ENCODE data around the gene ELAVL3.
A peak's percentile ranks its signal among the peaks of the same experiment; 100 is the strongest.

ELAVL3 gene

GRCh38 chr19:11420429-11421370 is 60.1 kb downstream of the ELAVL3 start (continued):
- TF ChIP-seq ZFP30 (CRISPR knock-in tag; IDR thresholded peaks at IDR 0.05) (no peak), ZNF8 (CRISPR knock-in tag; IDR thresholded peaks at IDR 0.05) (no peak), OSR1 (CRISPR knock-in tag; IDR thresholded peaks at IDR 0.05) (no peak), CSDC2 (CRISPR knock-in tag; IDR thresholded peaks at IDR 0.05) (no peak), PATZ1 (CRISPR knock-in tag; IDR thresholded peaks at IDR 0.05; ENCODE audit: borderline replicate concordance) (no peak), ZC3H10 (CRISPR knock-in tag; IDR thresholded peaks at IDR 0.05) (no peak)

GRCh38 chr19:11418549-11419506 is 62.0 kb downstream of the ELAVL3 start, which contains the start of gene RGL3:
Gene RGL3, minus strand, starts transcription at chr19:11419314. Its CDS starts 36 bp downstream, at chr19:11419278.
- ATAC-seq: peak; percentile 89
- TF ChIP-seq GLIS3 (CRISPR knock-in tag; IDR thresholded peaks at IDR 0.05) (no peak), RARB (CRISPR knock-in tag; IDR thresholded peaks at IDR 0.05) (no peak), ZNF70 (CRISPR knock-in tag; IDR thresholded peaks at IDR 0.05) (no peak), ZNF565 (CRISPR knock-in tag; conservative IDR thresholded peaks at IDR 0.05; ENCODE audit: low read depth) (no peak), BACH2 (CRISPR knock-in tag; IDR thresholded peaks at IDR 0.05; ENCODE audit: borderline replicate concordance) (no peak), SNAI2 (CRISPR knock-in tag; IDR thresholded peaks at IDR 0.05) (no peak), PPARA (CRISPR knock-in tag; IDR thresholded peaks at IDR 0.05; ENCODE audit: borderline replicate concordance) (no peak), TSHZ2 (CRISPR knock-in tag; IDR thresholded peaks at IDR 0.05) (no peak), TOX (CRISPR knock-in tag; IDR thresholded peaks at IDR 0.05; ENCODE audit: borderline replicate concordance) (no peak), ISL1 (CRISPR knock-in tag; IDR thresholded peaks at IDR 0.05) (no peak), CSDC2 (CRISPR knock-in tag; IDR thresholded peaks at IDR 0.05) (no peak), ZFP3 (CRISPR knock-in tag; IDR thresholded peaks at IDR 0.05) (no peak), CREB5 (CRISPR knock-in tag; IDR thresholded peaks at IDR 0.05; ENCODE audit: low read depth) (no peak), POU6F1 (CRISPR knock-in tag; IDR thresholded peaks at IDR 0.05; ENCODE audit: borderline replicate concordance, low read depth) (no peak), ZC3H10 (CRISPR knock-in tag; IDR thresholded peaks at IDR 0.05) (no peak), ZNF8 (CRISPR knock-in tag; IDR thresholded peaks at IDR 0.05) (no peak), TCF4 (CRISPR knock-in tag; IDR thresholded peaks at IDR 0.05; ENCODE audit: borderline replicate concordance) (no peak), ARNTL (CRISPR knock-in tag; IDR thresholded peaks at IDR 0.05; ENCODE audit: borderline replicate concordance, low read depth) (no peak), CSRNP3 (CRISPR knock-in tag; IDR thresholded peaks at IDR 0.05) (no peak), OSR1 (CRISPR knock-in tag; IDR thresholded peaks at IDR 0.05) (no peak)
